H9 (cell line): Measurements from ENCODE around the gene PLXNB3. TPM values are rescaled to one million over a fixed set of nuclear protein-coding genes. Genes with fewer than 3 reads are reported as not detected.

Experiments
- DNase-seq: peaks from one replicate; pipeline ENCODE4 v3.0.0-alpha.2; 2017
- H2AFZ ChIP-seq: one replicate; pipeline ENCODE4 v1.6.1; 2013; ENCODE audit warnings: mild to moderate bottlenecking, low read length, control low read depth, moderate library complexity
- H2AK5ac ChIP-seq: 2 replicates; pipeline ENCODE4 v1.6.1; 2013; ENCODE audit warnings: low read length, control low read depth, mixed read lengths; ENCODE audit not compliant: insufficient read length
- H2BK120ac ChIP-seq: one replicate; pipeline ENCODE4 v1.6.1; 2013; ENCODE audit warnings: low read depth, mild to moderate bottlenecking, low read length, control low read depth, inconsistent platforms; ENCODE audit not compliant: poor library complexity, severe bottlenecking
- H2BK12ac ChIP-seq: 2 replicates; pipeline ENCODE4 v1.6.1; 2013; ENCODE audit warnings: low read length, control low read depth, mixed read lengths, low read depth; ENCODE audit not compliant: insufficient read length
- H2BK15ac ChIP-seq: 2 replicates; pipeline ENCODE4 v1.6.1; 2013; ENCODE audit warnings: low read depth, low read length, control low read depth
- H2BK20ac ChIP-seq: one replicate; pipeline ENCODE4 v1.6.1; 2013; ENCODE audit warnings: low read depth, mild to moderate bottlenecking, low read length, control low read depth, inconsistent platforms; ENCODE audit not compliant: poor library complexity, severe bottlenecking
- H2BK5ac ChIP-seq: 2 replicates; pipeline ENCODE4 v1.6.1; 2013; ENCODE audit warnings: low read length, control low read depth, mixed read lengths; ENCODE audit not compliant: insufficient read length
- H3K14ac ChIP-seq: 2 replicates; pipeline ENCODE4 v1.6.1; 2013; ENCODE audit warnings: low read length, control low read depth; ENCODE audit not compliant: insufficient read depth
- H3K18ac ChIP-seq: 2 replicates; pipeline ENCODE4 v1.6.1; 2013; ENCODE audit warnings: low read depth, mild to moderate bottlenecking, mixed read lengths, low read length, control low read depth; ENCODE audit not compliant: insufficient read length
- H3K23ac ChIP-seq: 2 replicates; pipeline ENCODE4 v1.6.1; 2013; ENCODE audit warnings: low read length, control low read depth, mixed read lengths, low read depth; ENCODE audit not compliant: insufficient read length
- H3K23me2 ChIP-seq: 2 replicates; pipeline ENCODE4 v1.6.1; 2013; ENCODE audit warnings: low read depth, mild to moderate bottlenecking, mixed read lengths, low read length, control low read depth; ENCODE audit not compliant: insufficient read length, poor library complexity, severe bottlenecking
- H3K27ac ChIP-seq: 2 replicates; pipeline ENCODE4 v1.5.1; 2013; ENCODE audit warnings: low read length, control low read depth, mixed read lengths, low read depth; ENCODE audit not compliant: insufficient read length
- H3K27me3 ChIP-seq: 2 replicates; pipeline ENCODE4 v1.6.1; 2013; ENCODE audit warnings: low read length, control low read depth, inconsistent platforms; ENCODE audit not compliant: insufficient read depth
- H3K4ac ChIP-seq: 2 replicates; pipeline ENCODE4 v1.6.1; 2013; ENCODE audit warnings: low read depth, mild to moderate bottlenecking, control low read depth, inconsistent platforms, low read length, moderate library complexity
- H3K4me1 ChIP-seq: 2 replicates; pipeline ENCODE4 v1.6.1; 2013; ENCODE audit warnings: low read length, control low read depth, inconsistent platforms; ENCODE audit not compliant: insufficient read depth
- H3K4me2 ChIP-seq: 2 replicates; pipeline ENCODE4 v1.6.1; 2013; ENCODE audit warnings: low read length, control low read depth, mixed read lengths; ENCODE audit not compliant: insufficient read length, insufficient read depth
- H3K56ac ChIP-seq: 2 replicates; pipeline ENCODE4 v1.6.1; 2013; ENCODE audit warnings: low read depth, mild to moderate bottlenecking, mixed read lengths, low read length, control low read depth; ENCODE audit not compliant: insufficient read length
- H3K79me1 ChIP-seq: 2 replicates; pipeline ENCODE4 v1.6.1; 2013; ENCODE audit warnings: low read depth, mild to moderate bottlenecking, moderate library complexity, low read length, control low read depth, inconsistent platforms; ENCODE audit not compliant: insufficient read depth, poor library complexity, severe bottlenecking
- H3K79me2 ChIP-seq: 2 replicates; pipeline ENCODE4 v1.6.1; 2013; ENCODE audit warnings: low read length, control low read depth, inconsistent platforms; ENCODE audit not compliant: insufficient read depth
- H3K9ac ChIP-seq: 2 replicates; pipeline ENCODE4 v1.6.1; 2013; ENCODE audit warnings: low read length, control low read depth, mixed read lengths; ENCODE audit not compliant: insufficient read length; ENCODE audit errors: extremely low read depth
- H3K9me3 ChIP-seq: one replicate; pipeline ENCODE4 v1.6.1; 2013; ENCODE audit warnings: low read depth, low read length, inconsistent platforms; ENCODE audit not compliant: control insufficient read depth
- H3T11ph ChIP-seq: one replicate; pipeline ENCODE4 v1.6.1; 2013; ENCODE audit warnings: mild to moderate bottlenecking, low read length, control low read depth, inconsistent platforms
- H4K20me1 ChIP-seq: one replicate; pipeline ENCODE4 v1.6.1; 2013; ENCODE audit not compliant: control insufficient read depth, insufficient read length, insufficient read depth
- H4K5ac ChIP-seq: 2 replicates; pipeline ENCODE4 v1.6.1; 2013; ENCODE audit warnings: low read depth, mild to moderate bottlenecking, mixed read lengths, low read length, control low read depth; ENCODE audit not compliant: insufficient read length
- H4K8ac ChIP-seq: replicated peaks from 2 replicates; pipeline ENCODE4 v1.6.1; 2013; ENCODE audit warnings: low read length, control low read depth, mixed read lengths, low read depth; ENCODE audit not compliant: insufficient read length
- H4K91ac ChIP-seq: 2 replicates; pipeline ENCODE4 v1.6.1; 2013; ENCODE audit warnings: low read depth, mild to moderate bottlenecking, moderate library complexity, mixed read lengths, low read length, control low read depth; ENCODE audit not compliant: insufficient read length
- H3K27ac Mint-ChIP-seq, 3 experiments: 2 replicates in 2 of 3; 3 replicates in 1 of 3; pipeline ENCODE4 v1.8.0; 2020 to 2021; ENCODE audit warnings: mixed read lengths in 3 of 3, mild to moderate bottlenecking in 1 of 3, moderate library complexity in 1 of 3
- H3K27me3 Mint-ChIP-seq: 2 replicates; pipeline ENCODE4 v1.8.0; 2021; ENCODE audit warnings: low read depth, mild to moderate bottlenecking, moderate library complexity, mixed read lengths
- H3K36me3 Mint-ChIP-seq, 3 experiments: 2 replicates in 2 of 3; 3 replicates in 1 of 3; pipeline ENCODE4 v1.8.0; 2020 to 2021; ENCODE audit warnings: low read depth in 3 of 3, mixed read lengths in 3 of 3; ENCODE audit not compliant: insufficient read depth in 1 of 3
- H3K4me1 Mint-ChIP-seq, 2 experiments: 2 replicates each; pipeline ENCODE4 v1.8.0; 2020; ENCODE audit warnings: mixed read lengths in 2 of 2
- H3K4me3 Mint-ChIP-seq, 2 experiments: 2 replicates in 1 of 2; 3 replicates in 1 of 2; pipeline ENCODE4 v1.8.0; 2020 to 2021; ENCODE audit warnings: mild to moderate bottlenecking in 2 of 2, mixed read lengths in 2 of 2, moderate library complexity in 1 of 2
- H3K9me3 Mint-ChIP-seq, 2 experiments: 2 replicates in 1 of 2; 3 replicates in 1 of 2; pipeline ENCODE4 v1.8.0; 2020; ENCODE audit warnings: mild to moderate bottlenecking in 2 of 2, mixed read lengths in 2 of 2, moderate library complexity in 1 of 2
- CTCF ChIP-seq: fragments of 200-600 bp; sonication (generic); conservative IDR thresholded peaks from 3 replicates; pipeline ENCODE4 v1.8.0; 2021; ENCODE audit warnings: antibody characterized with exemption, mild to moderate bottlenecking
- WGBS: extraction: QIAGEN DNeasy Blood & Tissue Kit; methylation state at CpG from one replicate; pipeline ENCODE4 v1.1.7; 2013; ENCODE audit warnings: missing lambda C conversion rate, low lambda C conversion rate, mixed read lengths; ENCODE audit not compliant: insufficient read length; ENCODE audit errors: extremely low coverage; 5-methylcytosine and 5-hydroxymethylcytosine counted together
- total RNA-seq: library from RNA; stranded (reverse); gene quantifications from 2 replicates; pipeline ENCODE4 v1.2.1, GENCODE V29; 2021

Gene PLXNB3
- total RNA-seq, 1 experiment from 2014 or later, result 1.9 TPM

GRCh38 chrX:153800177-153800722, 36.2 kb downstream of the PLXNB3 start:
- no CpG with 5 or more reads among the region's 16 CpGs for WGBS
- Histone ChIP-seq H3K23ac (no peak overlapping the region), H3K9ac (no peak overlapping the region), H3K56ac (no peak overlapping the region), H3K79me2 (no peaks in the 10 kb centered on the region), H2BK120ac (no peak overlapping the region), H2BK15ac (no peak overlapping the region), H4K91ac (no peak overlapping the region), H3K27ac (no peak overlapping the region), H3K14ac (no peak overlapping the region), H3K9me3 (peaks cover 15% of the 10 kb centered on the region), H4K20me1 (no peaks in the 10 kb centered on the region), H3T11ph (no peak overlapping the region), H2BK12ac (no peak overlapping the region), H3K79me1 (no peaks in the 10 kb centered on the region), H4K8ac (no peak overlapping the region), H2BK5ac (no peak overlapping the region), H3K4me1 (no peaks in the 10 kb centered on the region), H3K27me3 (no peaks in the 10 kb centered on the region), H3K4ac (no peak overlapping the region), H3K23me2 (no peaks in the 10 kb centered on the region), H2BK20ac (no peak overlapping the region), H4K5ac (no peak overlapping the region), H3K18ac (no peak overlapping the region), H3K4me2 (no peak overlapping the region), H2AK5ac (no peak overlapping the region), H2AFZ (no peak overlapping the region)
- no peak for TF ChIP-seq CTCF
- DNase-seq, result no peak
- peaks cover 55 to 75% of the 10 kb centered on the region in 2 experiments for H3K9me3 Mint-ChIP-seq
- H3K4me1 Mint-ChIP-seq, result peaks cover 0 to 6% of the 10 kb centered on the region in 2 experiments; a peak in 2 of 4 replicates
- H3K27ac Mint-ChIP-seq, result no peak overlapping the region; a peak in 1 of 7 replicates
- peaks cover 28 to 48% (median 31%) of the 10 kb centered on the region in 3 experiments for H3K36me3 Mint-ChIP-seq
- H3K4me3 Mint-ChIP-seq, result no peak overlapping the region
- H3K27me3 Mint-ChIP-seq, result peaks cover 2% of the 10 kb centered on the region; the same call in 1 of the 2 replicates
